ENCODE results near the gene HLA-DRB5.
"Not testable (repeated sequence)": the region's sequence is repeated elsewhere in the genome, so short reads cannot be mapped to it uniquely, and the experiment has no call there.

Gene HLA-DRB5

GRCh38 chr6:32501016-32501415 is 29.1 kb downstream of the HLA-DRB5 start:
- no peak for DNase-seq

- no peak for DNase-seq
Measured at GRCh38 chr6:32492351-32492750, 37.7 kb downstream of the HLA-DRB5 start.

GRCh38 chr6:32491700-32492099 is 38.4 kb downstream of the HLA-DRB5 start:
- no peak for DNase-seq

GRCh38 chr6:32488083-32488482 is 42.0 kb downstream of the HLA-DRB5 start:
- no peak for DNase-seq

DNA sequence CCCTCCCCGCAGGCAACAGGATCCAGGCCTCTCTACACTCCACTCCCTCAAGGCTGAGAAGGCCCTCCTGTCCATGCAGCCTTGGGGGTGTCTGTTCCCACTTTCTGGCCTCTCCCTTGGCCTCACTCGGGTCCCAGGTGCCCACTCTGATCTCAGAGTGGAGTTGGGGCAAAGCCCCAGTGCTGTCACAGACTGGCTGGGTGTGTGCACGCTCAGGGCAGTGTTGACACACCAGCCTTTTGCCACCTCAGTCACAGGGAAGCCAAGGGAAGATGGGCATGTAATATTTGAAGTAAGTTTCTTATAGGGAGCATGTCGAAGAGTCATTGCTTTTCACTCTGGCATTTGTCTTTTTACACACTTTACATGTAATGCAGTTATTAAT is 45.5 kb downstream of the HLA-DRB5 start:
- DNase-seq = no peak

DNA sequence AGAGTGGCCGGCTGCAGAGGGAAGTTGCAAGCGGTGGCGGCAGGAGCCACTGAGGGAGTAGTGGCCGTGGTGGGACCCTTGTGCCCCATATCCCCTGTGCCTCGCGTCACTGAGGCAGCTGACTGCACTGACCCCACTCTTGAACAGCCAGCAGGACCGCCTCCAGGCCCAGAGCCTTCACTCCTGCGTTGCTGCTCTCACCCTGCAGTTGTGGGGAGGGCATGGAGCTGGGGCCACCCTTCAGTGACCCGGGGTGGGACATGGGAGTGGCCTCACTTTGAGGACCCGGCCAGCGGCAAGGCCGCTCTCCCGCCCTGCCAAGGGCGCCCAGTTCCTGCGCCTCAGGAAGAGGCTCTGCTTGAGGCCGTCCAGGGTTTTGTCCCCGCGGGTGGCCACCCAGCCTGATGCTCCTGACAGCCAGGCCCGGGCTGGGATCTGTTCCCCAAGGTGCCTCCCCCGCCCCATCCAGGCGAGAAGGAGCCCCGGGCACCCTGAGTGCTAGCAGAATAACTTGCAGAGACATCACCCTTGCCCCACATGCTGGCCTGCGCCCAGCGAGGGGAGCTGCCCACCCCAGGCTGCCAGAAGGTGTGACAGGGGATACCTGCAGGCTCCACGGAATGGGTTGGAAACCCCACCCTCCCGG is 46.0 kb downstream of the HLA-DRB5 start:
- DNase-seq = no peak

- no peak for DNase-seq
Measured at GRCh38 chr6:32475392-32476206, 54.5 kb downstream of the HLA-DRB5 start.

DNA sequence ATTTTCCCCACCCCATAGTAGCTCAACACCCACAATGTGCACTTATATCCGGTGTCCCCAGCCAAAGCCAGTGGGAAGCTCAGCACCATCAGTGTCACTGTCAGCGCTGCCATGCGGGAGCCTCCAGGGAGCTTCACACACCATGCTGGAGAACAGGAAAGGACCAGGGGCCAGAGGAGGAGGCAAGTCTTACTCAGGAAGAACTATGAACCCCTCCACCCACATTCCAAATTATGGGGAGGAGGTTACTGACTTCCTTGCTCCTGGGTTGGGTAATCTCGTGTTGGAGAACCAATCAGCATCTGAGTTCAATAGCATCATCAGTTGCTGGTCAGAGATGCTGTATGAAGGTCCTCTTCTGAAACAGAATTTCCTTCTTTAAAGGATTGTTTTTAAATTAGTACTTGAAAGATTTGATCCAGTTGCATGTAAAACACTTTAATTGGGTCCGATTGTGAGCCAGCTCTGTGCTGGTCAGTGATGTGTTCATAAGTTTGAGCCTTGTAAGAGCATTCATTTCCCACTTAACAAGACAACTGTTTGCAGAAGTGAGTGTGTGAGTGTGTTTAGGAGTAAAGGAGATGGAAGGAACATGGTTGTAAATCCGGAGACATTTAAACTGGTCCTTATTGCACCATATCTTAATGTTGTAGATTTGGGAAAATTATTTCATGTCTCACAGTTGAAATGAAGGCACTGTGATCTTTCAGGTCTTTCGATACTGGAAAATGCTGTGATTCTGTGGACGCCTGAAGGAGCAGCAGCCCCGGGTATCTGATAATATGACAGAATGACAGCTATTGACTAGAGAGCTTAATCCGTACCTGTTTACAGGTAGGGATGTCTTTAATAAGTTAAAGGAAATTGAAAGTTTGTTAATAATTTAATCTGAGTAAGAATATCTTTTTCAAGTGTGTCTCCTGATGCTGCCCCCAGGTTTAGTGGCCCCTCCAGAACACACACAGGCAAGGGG is 56.4 kb downstream of the HLA-DRB5 start:
- not testable (repeated sequence) for DNase-seq

- DNase-seq = no peak
Measured at GRCh38 chr6:32472781-32473375, 57.2 kb downstream of the HLA-DRB5 start.

DNA sequence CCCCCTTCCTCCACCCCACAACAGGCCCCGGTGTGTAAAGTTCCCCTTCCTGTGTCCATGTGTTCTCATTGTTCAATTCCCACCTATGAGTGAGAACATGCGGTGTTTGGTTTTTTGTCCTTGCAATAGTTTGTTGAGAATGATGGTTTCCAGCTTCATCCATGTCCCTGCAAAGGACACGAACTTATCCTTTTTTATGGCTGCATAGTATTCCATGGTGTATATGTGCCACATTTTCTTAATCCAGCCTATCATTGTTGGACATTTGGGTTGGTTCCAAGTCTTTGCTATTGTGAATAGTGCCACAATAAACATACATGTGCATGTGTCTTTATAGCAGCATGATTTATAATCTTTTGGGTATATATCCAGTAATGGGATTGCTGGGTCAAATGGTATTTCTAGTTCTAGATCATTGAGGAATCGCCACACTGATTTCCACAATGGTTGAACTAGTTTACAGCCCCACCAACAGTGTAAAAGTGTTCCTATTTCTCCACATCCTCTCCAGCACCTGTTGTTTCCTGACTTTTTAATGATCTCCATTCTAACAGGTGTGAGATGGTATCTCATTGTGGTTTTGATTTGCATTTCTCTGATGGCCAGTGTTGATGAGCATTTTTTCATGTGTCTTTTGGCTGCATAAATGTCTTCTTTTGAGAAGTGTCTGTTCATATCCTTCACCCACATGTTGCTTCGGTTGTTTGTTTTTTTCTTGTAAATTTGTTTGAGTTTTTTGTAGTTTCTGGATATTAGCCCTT is 62.2 kb downstream of the HLA-DRB5 start:
- not testable (repeated sequence) for DNase-seq
